Measurements from ENCODE around the gene LPCAT3. TPM values are rescaled to one million over a fixed set of nuclear protein-coding genes. Genes with fewer than 3 reads are reported as not detected.

The LPCAT3 gene
- polyA plus RNA-seq, 1 donor (not counting 4 experiments of a cell fraction or from before 2014, with no cell fraction given): 69.1 TPM

- H3K36me3 ChIP-seq (ENCODE audit: control insufficient read depth in 2 of 2, extremely low read depth in 1 of 2, insufficient read depth in 2 of 2, low read length in 2 of 2): peaks cover 20 to 33% of the 10 kb centered on the region in 2 experiments
- H3K9me3 ChIP-seq (ENCODE audit: control insufficient read depth, low read depth, low read length): no peaks in the 10 kb centered on the region
- no peak for TF ChIP-seq EZH2 (IDR thresholded peaks at IDR 0.05; ENCODE audit: low read length)
- TF ChIP-seq, protein P1, sequence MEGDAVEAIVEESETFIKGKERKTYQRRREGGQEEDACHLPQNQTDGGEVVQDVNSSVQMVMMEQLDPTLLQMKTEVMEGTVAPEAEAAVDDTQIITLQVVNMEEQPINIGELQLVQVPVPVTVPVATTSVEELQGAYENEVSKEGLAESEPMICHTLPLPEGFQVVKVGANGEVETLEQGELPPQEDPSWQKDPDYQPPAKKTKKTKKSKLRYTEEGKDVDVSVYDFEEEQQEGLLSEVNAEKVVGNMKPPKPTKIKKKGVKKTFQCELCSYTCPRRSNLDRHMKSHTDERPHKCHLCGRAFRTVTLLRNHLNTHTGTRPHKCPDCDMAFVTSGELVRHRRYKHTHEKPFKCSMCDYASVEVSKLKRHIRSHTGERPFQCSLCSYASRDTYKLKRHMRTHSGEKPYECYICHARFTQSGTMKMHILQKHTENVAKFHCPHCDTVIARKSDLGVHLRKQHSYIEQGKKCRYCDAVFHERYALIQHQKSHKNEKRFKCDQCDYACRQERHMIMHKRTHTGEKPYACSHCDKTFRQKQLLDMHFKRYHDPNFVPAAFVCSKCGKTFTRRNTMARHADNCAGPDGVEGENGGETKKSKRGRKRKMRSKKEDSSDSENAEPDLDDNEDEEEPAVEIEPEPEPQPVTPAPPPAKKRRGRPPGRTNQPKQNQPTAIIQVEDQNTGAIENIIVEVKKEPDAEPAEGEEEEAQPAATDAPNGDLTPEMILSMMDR (optimal IDR thresholded peaks at IDR 0.05 in 1 of 3, IDR thresholded peaks at IDR 0.05 in 1 of 3, conservative IDR thresholded peaks at IDR 0.05 in 1 of 3; ENCODE audit: extremely low read depth in 1 of 3, insufficient read depth in 2 of 3, low read length in 3 of 3): no peak
- H3K27ac ChIP-seq (ENCODE audit: control insufficient read depth, insufficient read depth, low read length): peak overlapping the region; percentile 23
- H4K20me1 ChIP-seq (ENCODE audit: control insufficient read depth, extremely low read depth, insufficient read depth, low read length): no peaks in the 10 kb centered on the region
- dilution Hi-C loops (cut with MboI; ENCODE audit: extremely low pct_ligation_motif_present, low sequenced_read_pairs): no loop called here
- peak overlapping the region; percentile 49 for H3K4me2 ChIP-seq (ENCODE audit: control insufficient read depth, extremely low read depth, insufficient read depth, low read depth, low read length)
- no peaks in the 10 kb centered on the region for H3K79me2 ChIP-seq (ENCODE audit: control insufficient read depth, insufficient read depth, low read length)
- H3K9me1 ChIP-seq (ENCODE audit: control insufficient read depth, extremely low read depth, insufficient read depth, low read length): no peaks in the 10 kb centered on the region
- no peak overlapping the region for H2AFZ ChIP-seq (ENCODE audit: control insufficient read depth, low read length)
- DNase-seq (ENCODE audit: low read depth, low spot score) (no peak), FAIRE-seq (no peak)
- peak overlapping the region in 2 of 3 experiments; percentile 32 to 49 for H3K4me3 ChIP-seq (ENCODE audit: control insufficient read depth in 2 of 3, extremely low read depth in 1 of 3, insufficient read depth in 2 of 3, low read depth in 1 of 3, low read length in 3 of 3)
- peak overlapping the region; percentile 81 for H3K9ac ChIP-seq (ENCODE audit: control insufficient read depth, extremely low read depth, insufficient read depth, low read length)
- peaks cover 10% of the 10 kb centered on the region for H3K4me1 ChIP-seq (ENCODE audit: control insufficient read depth, extremely low read depth, insufficient read depth, low read length)
- H3K27me3 ChIP-seq (ENCODE audit: control insufficient read depth, extremely low read depth, insufficient read depth, low read length): no peaks in the 10 kb centered on the region
Observed at GRCh38 chr12:6938353-6939190, 79.7 kb downstream of the LPCAT3 start.

DNA sequence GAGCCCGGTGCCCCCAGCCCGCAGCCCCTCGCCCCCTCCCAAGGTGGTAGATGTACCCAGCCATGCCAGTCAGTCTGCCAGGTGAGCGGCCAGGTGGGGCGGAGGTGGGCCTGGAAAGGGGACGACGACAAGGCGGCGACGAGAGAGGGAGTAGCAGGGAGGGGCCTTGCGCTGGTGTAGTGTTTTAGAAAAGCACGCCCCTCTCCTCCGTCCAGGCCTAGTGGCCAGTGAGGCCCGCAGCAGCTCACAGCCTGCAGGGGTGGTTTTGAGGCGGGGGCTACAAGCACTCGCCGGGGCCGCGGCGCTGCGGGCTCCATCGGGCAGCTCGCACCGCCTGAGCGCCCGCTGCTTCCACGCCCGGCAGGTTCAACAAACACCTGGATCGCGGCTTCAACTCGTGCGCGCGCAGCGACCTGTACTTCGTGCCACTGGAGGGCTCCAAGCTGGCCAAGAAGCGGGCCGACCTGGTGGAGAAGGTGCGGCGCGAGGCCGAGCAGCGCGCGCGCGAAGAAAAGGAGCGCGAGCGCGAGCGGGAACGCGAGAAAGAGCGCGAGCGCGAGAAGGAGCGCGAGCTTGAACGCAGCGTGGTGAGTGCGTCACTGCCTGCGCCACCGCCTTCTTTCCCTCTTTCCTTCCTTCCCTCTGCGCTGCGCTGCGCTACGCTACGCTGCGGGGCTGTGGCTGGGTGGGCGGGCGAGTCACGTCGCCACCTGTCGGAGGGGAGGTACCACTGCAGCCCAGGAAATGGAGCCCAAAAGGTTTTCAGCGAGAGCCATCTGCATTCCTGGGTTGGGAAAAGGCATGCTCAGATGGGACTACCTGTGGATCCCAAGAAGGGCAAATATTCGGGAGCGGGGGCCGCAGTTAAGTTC is 80.6 kb downstream of the LPCAT3 start:
- no peak for TF ChIP-seq EZH2 (IDR thresholded peaks at IDR 0.05; ENCODE audit: low read length)
- TF ChIP-seq, protein P1 (optimal IDR thresholded peaks at IDR 0.05 in 1 of 3, IDR thresholded peaks at IDR 0.05 in 1 of 3, conservative IDR thresholded peaks at IDR 0.05 in 1 of 3; ENCODE audit: extremely low read depth in 1 of 3, insufficient read depth in 2 of 3, low read length in 3 of 3): peak in 2 of 3 experiments; percentile 86 to 95
- no peaks in the 10 kb centered on the region for H3K27me3 ChIP-seq (ENCODE audit: control insufficient read depth, extremely low read depth, insufficient read depth, low read length)
- peaks cover 20 to 33% of the 10 kb centered on the region in 2 experiments for H3K36me3 ChIP-seq (ENCODE audit: control insufficient read depth in 2 of 2, extremely low read depth in 1 of 2, insufficient read depth in 2 of 2, low read length in 2 of 2)
- peak overlapping the region; percentile 62 for H3K27ac ChIP-seq (ENCODE audit: control insufficient read depth, insufficient read depth, low read length)
- H4K20me1 ChIP-seq (ENCODE audit: control insufficient read depth, extremely low read depth, insufficient read depth, low read length): no peaks in the 10 kb centered on the region
- H3K9me3 ChIP-seq (ENCODE audit: control insufficient read depth, low read depth, low read length): no peaks in the 10 kb centered on the region
- peak overlapping the region; percentile 32 for H2AFZ ChIP-seq (ENCODE audit: control insufficient read depth, low read length)
- peaks cover 3% of the 10 kb centered on the region for H3K79me2 ChIP-seq (ENCODE audit: control insufficient read depth, insufficient read depth, low read length)
- no peaks in the 10 kb centered on the region for H3K9me1 ChIP-seq (ENCODE audit: control insufficient read depth, extremely low read depth, insufficient read depth, low read length)
- FAIRE-seq (peak; percentile 93), DNase-seq (ENCODE audit: low read depth, low spot score) (no peak)
- H3K9ac ChIP-seq (ENCODE audit: control insufficient read depth, extremely low read depth, insufficient read depth, low read length): peak overlapping the region; percentile 81
- peak overlapping the region; percentile 81 for H3K4me2 ChIP-seq (ENCODE audit: control insufficient read depth, extremely low read depth, insufficient read depth, low read depth, low read length)
- peaks cover 4% of the 10 kb centered on the region for H3K4me1 ChIP-seq (ENCODE audit: control insufficient read depth, extremely low read depth, insufficient read depth, low read length)
- dilution Hi-C loops (cut with MboI; ENCODE audit: extremely low pct_ligation_motif_present, low sequenced_read_pairs): no loop called here
- H3K4me3 ChIP-seq (ENCODE audit: control insufficient read depth in 2 of 3, extremely low read depth in 1 of 3, insufficient read depth in 2 of 3, low read depth in 1 of 3, low read length in 3 of 3): peak overlapping the region; percentile 49 to 63 (median 56)
